Type B pancreatic cell (in vitro differentiated cells): ENCODE data around the gene ZCWPW1. TPM values are rescaled to one million over a fixed set of nuclear protein-coding genes. Genes with fewer than 3 reads are reported as not detected.
"Not testable (repeated sequence)": the region's sequence is repeated elsewhere in the genome, so short reads cannot be mapped to it uniquely, and the experiment has no call there.

Experiments used
- DNase-seq: peaks from one replicate; pipeline ENCODE4 v3.0.0; 2021; ENCODE audit warnings: mixed read lengths; ENCODE audit not compliant: unreplicated experiment; ENCODE audit errors: extremely low spot score
- H3K27ac Mint-ChIP-seq: 2 replicates; pipeline ENCODE4 v1.8.0; 2021; ENCODE audit warnings: mild to moderate bottlenecking, mixed read lengths
- H3K27me3 Mint-ChIP-seq: 2 replicates; pipeline ENCODE4 v1.8.0; 2021; ENCODE audit warnings: mixed read lengths
- H3K36me3 Mint-ChIP-seq: 2 replicates; pipeline ENCODE4 v1.8.0; 2021; ENCODE audit warnings: mixed read lengths
- H3K4me1 Mint-ChIP-seq: one replicate; pipeline ENCODE4 v1.8.0; 2021; ENCODE audit warnings: mixed read lengths; ENCODE audit not compliant: unreplicated experiment
- H3K4me3 Mint-ChIP-seq: 2 replicates; pipeline ENCODE4 v1.8.0; 2021; ENCODE audit warnings: mild to moderate bottlenecking, mixed read lengths
- H3K9me3 Mint-ChIP-seq: 2 replicates; pipeline ENCODE4 v1.8.0; 2021; ENCODE audit warnings: mixed read lengths
- total RNA-seq: library from RNA; stranded (reverse); gene quantifications from 2 replicates; pipeline ENCODE4 v1.2.1, GENCODE V29; 2021; ENCODE audit warnings: low replicate concordance
- TF ChIP-seq, protein P1 (sequence below): fragments of 200-600 bp; sonication (generic); conservative IDR thresholded peaks from 2 replicates; pipeline ENCODE4 v1.5.0; 2021; ENCODE audit warnings: antibody characterized with exemption, mild to moderate bottlenecking

ZCWPW1 gene
- total RNA-seq, 1 donor from 2014 or later = 2.7 TPM

- Mint-ChIP-seq H3K27me3 (no peaks in the 10 kb centered on the region), H3K4me3 (no peak within 1 kb of the TSS), H3K4me1 (no peaks in the 10 kb centered on the region), H3K9me3 (no peaks in the 10 kb centered on the region), H3K27ac (no peak within 1 kb of the TSS), H3K36me3 (peaks cover 4% of the 10 kb centered on the region)
- TF ChIP-seq, protein P1, sequence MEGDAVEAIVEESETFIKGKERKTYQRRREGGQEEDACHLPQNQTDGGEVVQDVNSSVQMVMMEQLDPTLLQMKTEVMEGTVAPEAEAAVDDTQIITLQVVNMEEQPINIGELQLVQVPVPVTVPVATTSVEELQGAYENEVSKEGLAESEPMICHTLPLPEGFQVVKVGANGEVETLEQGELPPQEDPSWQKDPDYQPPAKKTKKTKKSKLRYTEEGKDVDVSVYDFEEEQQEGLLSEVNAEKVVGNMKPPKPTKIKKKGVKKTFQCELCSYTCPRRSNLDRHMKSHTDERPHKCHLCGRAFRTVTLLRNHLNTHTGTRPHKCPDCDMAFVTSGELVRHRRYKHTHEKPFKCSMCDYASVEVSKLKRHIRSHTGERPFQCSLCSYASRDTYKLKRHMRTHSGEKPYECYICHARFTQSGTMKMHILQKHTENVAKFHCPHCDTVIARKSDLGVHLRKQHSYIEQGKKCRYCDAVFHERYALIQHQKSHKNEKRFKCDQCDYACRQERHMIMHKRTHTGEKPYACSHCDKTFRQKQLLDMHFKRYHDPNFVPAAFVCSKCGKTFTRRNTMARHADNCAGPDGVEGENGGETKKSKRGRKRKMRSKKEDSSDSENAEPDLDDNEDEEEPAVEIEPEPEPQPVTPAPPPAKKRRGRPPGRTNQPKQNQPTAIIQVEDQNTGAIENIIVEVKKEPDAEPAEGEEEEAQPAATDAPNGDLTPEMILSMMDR = no peak
- no peak for DNase-seq
Observed at GRCh38 chr7:100464210-100464660, 35.7 kb upstream of the ZCWPW1 start, which contains the start of gene SPACDR. SPACDR (minus strand) TSS chr7:100464260; CDS start chr7:100464025, 235 bp downstream.

DNA sequence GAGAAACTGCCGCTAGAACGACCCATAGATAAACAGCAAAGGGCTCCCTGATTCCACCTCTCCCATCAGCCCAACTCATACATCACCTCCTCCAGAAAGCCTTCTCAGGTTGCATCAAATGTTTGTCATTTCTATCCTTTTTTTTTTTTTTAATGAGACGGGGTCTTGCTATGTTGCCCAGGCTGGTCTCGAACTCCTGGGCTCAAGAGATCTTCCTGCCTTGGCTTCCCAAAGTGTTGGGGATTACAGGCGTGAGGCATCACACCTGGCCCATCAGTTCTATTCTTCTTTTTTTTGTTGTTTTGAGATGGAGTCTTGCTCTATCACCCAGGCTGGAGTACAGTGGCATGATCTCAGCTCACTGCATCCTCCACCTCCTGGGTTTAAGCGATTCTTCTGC, 28.5 kb upstream of the ZCWPW1 start:
- no peaks in the 10 kb centered on the region for H3K4me1 Mint-ChIP-seq
- H3K27ac Mint-ChIP-seq = no peak overlapping the region
- H3K9me3 Mint-ChIP-seq = no peaks in the 10 kb centered on the region
- no peak for DNase-seq
- H3K27me3 Mint-ChIP-seq = no peaks in the 10 kb centered on the region
- H3K4me3 Mint-ChIP-seq = no peak overlapping the region
- H3K36me3 Mint-ChIP-seq = peaks cover 3% of the 10 kb centered on the region
- TF ChIP-seq, protein P1 = no peak

GRCh38 chr7:100456562-100456961, 28.1 kb upstream of the ZCWPW1 start:
- Mint-ChIP-seq H3K4me3 (no peak overlapping the region), H3K4me1 (no peaks in the 10 kb centered on the region), H3K36me3 (no peaks in the 10 kb centered on the region), H3K9me3 (no peaks in the 10 kb centered on the region), H3K27ac (no peak overlapping the region), H3K27me3 (no peaks in the 10 kb centered on the region)
- DNase-seq = no peak
- TF ChIP-seq, protein P1 = peak; percentile 29

GRCh38 chr7:100455206-100455605, 26.7 kb upstream of the ZCWPW1 start:
- H3K36me3 Mint-ChIP-seq = no peaks in the 10 kb centered on the region
- H3K4me1 Mint-ChIP-seq = no peaks in the 10 kb centered on the region
- H3K27ac Mint-ChIP-seq = no peak overlapping the region
- H3K4me3 Mint-ChIP-seq = no peak overlapping the region
- TF ChIP-seq, protein P1 = no peak
- no peaks in the 10 kb centered on the region for H3K9me3 Mint-ChIP-seq
- no peaks in the 10 kb centered on the region for H3K27me3 Mint-ChIP-seq
- DNase-seq = no peak

- H3K4me3 Mint-ChIP-seq, H3K4me1 Mint-ChIP-seq, DNase-seq, H3K27ac Mint-ChIP-seq, H3K9me3 Mint-ChIP-seq, H3K36me3 Mint-ChIP-seq, H3K27me3 Mint-ChIP-seq: not testable (repeated sequence)
Observed at GRCh38 chr7:100453854-100454253, 25.4 kb upstream of the ZCWPW1 start.

- DNase-seq = no peak
- Mint-ChIP-seq H3K36me3 (no peaks in the 10 kb centered on the region), H3K4me3 (no peak overlapping the region), H3K27ac (no peak overlapping the region), H3K27me3 (no peaks in the 10 kb centered on the region), H3K9me3 (no peaks in the 10 kb centered on the region), H3K4me1 (no peaks in the 10 kb centered on the region)
- TF ChIP-seq, protein P1 = no peak
Observed at GRCh38 chr7:100452513-100452912, 24.0 kb upstream of the ZCWPW1 start.
